HT-29 (cell line): ENCODE results near the gene LRRC10B. TPM values are rescaled to one million over a fixed set of nuclear protein-coding genes. Genes with fewer than 3 reads are reported as not detected.
A peak's percentile ranks its signal among the peaks of the same experiment; 100 is the strongest.
"Not testable (repeated sequence)": the region's sequence is repeated elsewhere in the genome, so short reads cannot be mapped to it uniquely, and the experiment has no call there.

ENCODE experiments used
- DNase-seq: peaks from one replicate; pipeline ENCODE4 v3.0.0-alpha.2; 2015; ENCODE audit warnings: low spot score
- total RNA-seq: library from RNA; depleted of rRNA; stranded (reverse); fragments of >200 nt; shearing (Covaris generic); gene quantifications from 2 replicates; pipeline ENCODE4 v1.2.3, GENCODE V29; 2014; rRNA removed

Gene LRRC10B
- 6.3 and 7.7 TPM in 2 replicates for total RNA-seq

DNA sequence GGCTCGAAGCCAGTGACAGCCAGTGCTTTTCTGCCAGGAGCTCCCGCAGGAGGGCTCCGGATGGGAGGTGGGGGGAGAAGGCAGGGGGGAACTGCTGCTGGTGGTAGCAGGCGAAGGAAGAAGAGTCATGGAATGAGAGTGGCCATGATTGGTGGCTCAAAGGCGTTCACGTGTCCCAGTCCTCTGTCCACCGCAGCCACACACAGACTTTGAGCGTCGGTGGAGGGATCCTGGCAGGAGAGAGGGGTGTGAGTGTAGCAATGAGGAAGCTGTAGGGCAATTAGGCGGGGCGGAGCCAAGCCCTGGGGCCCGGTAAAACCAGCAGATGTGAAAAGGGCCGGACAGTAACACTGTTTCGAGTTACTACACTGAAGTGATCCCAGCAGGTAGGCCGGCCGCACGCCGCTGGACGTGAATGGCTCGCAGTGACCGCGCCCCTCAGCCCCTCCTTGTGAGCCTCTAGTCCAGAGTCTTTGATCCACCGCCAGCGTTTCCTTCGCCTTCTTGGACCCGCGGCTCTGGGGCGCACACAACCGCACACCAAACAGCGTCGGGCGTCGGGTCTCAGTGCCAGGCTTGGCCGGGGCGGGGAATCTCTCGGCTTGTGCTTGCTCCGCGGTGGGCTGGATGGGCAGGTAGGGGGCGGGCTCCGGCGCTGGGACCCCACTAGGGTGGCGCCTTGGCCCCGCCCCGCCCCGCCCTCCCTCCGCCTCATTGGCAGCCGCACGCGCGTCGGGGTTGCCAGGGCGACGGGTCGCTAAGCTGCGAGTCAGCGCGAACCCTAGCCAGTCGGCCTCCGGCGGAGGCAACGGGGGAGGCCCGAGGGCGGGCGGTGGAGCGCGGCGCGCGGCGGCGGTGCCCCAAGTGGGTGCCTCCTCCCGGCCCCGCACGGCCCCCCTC, at the start of gene LRRC10B:
LRRC10B (plus strand) TSS at position 788 of the 900 bp plus-strand sequence. CDS start 250 bp downstream, outside the sequence.
- DNase-seq, result peak; percentile 63

DNA sequence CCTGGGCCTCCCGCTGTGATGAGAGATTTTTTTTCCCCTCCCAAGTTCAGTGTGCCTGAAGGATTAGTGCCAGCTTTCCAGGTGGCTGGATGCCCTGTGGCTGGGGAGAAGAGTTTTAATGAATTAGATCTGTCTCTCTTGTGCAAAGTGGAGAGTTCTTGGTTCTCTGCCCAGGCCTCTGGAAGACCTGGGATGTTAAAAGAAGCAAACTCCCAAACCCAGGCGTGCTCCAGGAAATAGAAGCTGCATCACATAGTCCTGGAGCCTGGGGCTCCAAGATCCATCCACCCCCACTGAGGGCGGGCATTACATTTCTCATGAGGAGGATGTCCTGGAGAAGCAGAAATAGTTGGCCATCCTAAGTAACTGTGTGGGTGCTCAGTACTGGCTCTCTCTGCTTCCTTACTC, 48.1 kb upstream of the LRRC10B start:
- no peak for DNase-seq

DNA sequence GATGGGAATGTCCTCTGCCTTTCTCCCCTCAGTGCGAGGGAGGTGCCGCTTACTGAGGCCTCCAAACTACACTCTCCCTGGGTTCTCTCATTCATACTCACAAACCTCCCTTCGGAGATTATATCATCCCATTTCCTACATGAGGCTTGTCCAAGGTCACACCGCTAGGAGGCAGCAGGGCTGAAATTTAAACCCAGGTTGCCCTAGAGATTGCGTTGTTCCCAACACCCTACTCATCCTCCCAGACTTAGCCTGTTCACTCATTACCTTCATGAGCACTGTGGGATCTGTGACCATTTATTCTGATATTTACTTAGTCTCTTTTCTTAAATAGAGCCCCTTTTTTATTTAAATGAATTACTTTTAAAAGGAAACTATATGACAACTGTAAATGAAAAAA, 47.6 kb upstream of the LRRC10B start:
- no peak for DNase-seq

DNA sequence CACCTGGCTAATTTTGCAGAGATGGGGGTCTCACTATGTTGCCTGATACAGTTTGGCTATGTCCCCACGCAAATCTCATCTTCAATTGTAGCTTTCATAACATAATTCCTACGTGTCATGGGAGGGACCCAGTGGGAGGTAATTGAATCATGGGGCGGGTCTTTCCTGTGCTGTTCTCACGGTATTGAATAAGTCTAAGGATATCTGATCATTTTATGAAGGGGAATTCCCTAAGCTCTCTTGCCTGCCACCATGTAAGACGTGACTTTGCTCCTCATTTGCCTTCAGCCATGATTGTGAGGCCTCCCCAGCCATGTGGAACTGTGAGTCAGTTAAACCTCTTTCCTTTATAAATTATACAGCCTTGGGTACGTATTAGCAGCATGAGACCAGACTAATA, 40.9 kb upstream of the LRRC10B start:
- DNase-seq, result not testable (repeated sequence)

DNA sequence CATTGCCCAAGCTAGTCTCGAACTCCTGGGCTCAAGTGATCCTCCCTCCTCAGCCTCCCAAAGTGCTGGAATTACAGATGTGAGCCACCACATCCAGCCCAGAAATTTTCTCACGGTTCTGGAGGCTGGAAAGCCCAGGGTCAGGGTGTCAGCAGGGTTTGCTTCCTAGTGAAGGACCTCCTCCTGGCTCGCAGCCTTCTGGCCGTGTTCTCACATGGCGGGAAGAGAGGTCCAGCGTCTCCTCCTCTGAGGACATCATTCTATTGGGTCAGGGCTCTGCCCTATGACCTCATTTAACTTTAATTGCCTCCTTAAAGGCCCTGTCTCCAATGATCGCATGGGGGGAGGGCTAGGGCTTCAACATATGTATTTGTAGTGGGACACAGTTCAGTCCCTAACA, 40.5 kb upstream of the LRRC10B start:
- DNase-seq, result no peak

DNA sequence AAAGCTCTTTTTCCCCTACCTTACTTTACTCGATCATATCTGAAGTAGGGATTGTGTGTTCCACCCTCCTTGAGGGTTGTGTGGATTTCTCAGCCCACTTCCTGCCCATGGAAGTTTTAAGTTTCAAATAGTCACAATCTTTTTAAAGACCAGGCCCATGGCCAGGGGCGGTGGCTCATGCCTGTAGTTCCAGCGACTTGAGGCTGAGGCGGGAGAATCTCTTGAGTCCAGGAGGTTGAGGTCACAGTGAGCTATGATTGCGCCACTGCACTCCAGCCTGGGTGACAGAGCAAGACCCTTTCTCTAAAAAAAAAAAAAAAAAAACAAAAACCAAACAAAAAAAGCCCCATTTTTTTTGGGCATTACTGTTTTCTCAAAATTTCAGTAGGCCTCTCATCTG, 36.3 kb upstream of the LRRC10B start:
- no peak for DNase-seq

DNA sequence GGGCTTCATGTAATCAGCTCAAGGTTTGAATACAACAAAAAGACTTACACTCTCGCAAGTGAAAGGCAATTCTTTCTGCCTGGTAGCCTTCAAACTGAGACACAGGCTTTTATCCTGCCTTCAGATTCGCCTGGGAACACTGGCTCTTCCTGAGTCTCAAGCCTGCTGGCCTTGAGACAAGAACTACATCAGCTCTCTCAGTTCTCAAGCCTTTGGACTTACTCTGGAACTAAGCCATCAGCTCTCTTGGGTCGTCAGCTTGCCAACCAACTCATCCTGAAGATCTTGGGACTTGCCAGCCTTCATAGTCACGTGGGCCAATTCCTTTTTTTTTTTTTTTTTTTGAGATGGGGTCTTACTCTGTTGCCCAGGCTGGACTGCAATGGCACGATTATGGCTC, 35.7 kb upstream of the LRRC10B start:
- no peak for DNase-seq

DNA sequence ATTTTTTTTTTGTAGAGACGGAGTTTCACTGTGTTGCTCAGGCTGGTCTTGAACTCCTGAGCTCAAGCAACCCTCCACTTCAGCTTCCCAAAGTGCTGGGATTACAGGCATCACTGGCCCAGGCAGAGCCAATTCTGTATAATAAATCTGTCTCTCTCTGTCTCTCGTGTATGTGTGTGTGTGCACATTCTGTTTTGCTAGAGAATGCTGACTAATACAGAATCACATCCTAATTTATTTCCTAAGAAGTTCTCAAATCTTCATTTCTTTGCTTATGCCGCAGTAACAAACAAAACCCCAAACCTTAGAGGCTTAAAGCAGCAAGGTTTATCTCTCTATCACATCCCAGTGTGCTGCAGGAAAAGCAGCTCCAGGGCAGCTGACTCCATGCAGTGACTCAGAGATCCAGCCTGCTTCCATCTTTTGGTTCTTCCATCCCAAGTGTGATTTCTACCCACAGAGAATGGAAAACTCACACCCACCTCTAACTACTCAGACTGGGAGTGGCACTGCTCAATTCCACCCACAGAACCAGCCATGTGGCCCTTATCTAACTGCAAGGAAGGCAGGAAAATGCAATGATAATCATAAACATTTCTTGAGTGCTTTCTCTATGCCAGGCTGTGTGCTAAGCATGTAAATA, 35.1 kb upstream of the LRRC10B start:
- no peak for DNase-seq

DNA sequence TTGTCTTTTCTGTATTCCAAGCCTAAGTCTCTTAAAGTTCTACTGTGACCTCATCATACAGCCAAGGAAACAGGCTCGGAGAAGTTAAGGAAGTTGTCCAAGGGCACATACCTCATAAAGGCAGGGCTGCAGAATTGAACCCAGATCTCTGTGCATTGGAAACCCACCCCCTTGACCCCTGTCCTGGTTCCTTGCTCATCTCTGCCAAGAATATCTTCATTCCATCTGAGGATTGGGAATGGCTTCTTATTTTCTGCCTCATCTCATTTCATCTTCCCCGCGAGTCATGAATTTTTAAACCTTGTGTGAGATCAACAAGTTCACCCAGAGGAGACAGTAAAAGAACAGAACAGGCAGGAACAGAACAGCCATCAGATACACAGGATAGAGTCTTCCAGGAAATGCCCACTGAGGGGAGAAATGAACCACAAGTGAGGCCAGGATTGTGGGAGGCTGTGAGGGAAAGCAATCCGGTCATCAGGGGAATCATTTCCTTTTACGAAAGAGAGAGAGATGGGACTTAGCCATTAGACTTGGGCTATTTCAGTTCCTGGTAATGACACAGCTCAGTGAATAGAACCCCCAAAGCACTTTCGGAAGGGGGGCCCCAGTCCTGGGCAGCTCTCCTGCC, 34.4 kb upstream of the LRRC10B start:
- DNase-seq, result no peak

DNA sequence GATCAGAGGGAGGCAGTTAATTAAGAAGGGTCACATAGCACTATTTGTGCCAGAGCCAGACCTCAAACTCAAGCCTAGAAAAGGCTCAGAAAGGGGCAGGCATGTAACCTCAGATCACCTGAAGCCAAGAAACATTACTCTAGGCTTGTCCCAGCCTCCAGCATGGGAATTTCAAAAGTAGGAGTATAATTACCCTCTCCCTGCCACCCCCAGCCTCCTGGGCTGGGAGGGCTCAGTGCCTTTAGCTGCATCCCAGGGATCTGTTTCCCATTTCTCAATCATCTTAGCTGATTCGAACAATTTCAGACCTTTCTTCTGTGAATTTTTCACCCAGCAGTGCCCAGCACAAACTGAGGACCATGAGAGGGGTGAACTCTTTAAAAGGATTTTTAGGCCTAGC, 33.1 kb upstream of the LRRC10B start:
- DNase-seq, result no peak

DNA sequence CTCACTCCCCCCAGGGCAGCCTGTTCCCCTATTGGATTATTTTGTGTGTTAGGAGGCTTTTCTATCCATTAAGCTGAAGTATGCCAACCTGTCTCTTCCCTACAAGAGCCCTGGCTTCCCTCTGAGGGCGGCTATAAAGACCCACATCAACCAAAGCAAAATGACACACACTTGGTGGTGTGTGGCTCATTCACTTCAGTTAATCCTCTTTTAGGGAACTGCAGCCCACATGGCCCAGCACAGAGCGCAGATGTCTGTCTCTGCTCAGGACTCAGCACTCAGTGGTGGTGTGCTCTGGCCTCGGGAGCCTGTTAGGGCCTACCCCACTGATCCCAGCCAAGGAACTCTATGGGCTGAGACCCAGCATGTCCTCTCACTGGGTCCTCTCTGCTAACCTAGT, 32.2 kb upstream of the LRRC10B start:
- no peak for DNase-seq

DNA sequence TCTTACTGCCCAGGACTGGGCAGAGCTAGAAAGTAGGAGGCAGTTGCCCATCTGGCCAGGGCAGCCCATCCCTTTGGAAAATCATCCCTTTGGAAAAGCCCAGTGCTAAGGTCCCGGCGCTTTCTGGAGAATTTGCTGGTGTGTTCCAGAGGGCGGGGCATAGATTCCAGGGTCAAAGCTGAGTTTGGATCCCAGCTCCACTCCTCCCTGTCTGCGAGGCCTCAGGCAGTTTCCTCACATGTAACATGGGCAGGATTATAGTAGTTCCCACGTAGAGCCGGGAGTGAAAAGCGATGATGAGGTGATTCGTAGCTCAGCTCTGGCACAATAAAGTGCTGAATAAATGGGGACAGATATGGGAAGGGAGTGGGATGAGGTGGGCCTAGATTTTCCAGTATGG, 31.4 kb upstream of the LRRC10B start:
- no peak for DNase-seq

DNA sequence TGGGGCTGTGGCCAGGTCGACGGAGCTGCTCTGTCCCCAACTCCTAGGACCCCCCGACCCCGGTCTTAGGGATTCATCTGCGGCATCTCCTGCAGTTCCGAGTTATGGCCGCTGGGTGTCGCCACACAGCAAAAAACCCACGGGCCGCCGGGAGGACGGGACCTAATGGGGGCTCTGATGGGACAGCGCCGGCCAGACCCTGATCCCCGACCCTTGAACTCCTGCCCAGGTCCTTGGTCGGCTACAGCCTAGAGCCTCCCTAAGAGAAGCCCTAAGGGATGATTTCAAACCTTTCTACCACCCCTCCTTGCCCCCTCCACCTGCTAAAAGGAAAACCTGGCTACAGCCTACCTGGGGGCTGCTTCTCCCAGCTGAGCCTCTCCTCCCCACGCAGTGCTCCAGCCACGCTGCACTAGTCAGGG, 30.8 kb upstream of the LRRC10B start:
- DNase-seq, result peak; percentile 60

DNA sequence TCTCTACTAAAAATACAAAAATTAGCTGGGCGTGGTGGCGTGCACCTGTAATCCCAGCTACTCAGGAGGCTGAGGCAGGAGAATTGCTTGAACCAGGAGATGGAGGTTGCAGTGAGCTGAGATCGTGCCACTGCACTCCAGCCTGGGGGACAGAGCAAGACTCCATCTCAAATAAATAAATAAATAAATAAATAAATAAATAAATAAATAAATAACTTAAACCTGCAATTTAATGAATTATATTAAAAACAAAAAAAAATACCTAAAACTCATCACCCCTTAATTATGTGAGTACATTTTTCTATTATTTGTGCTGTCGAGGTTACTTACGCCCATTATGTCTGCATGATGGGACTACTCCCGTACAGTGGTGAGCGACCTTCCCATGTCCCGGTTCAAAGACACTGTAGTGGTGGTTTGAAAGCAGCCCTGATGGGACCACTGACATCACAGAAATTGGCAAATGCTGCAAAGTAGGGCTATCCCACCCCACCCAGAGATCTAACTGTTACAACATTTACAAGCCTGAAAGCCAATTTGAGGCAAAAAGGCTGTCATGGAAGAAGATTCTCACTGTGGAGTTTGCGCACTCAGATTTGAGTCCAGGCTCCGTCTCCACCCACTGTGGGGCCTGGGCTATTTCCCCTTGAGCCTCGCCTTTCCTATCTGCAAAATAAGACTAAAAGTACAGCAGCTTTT, 29.0 kb upstream of the LRRC10B start:
- not testable (repeated sequence) for DNase-seq

DNA sequence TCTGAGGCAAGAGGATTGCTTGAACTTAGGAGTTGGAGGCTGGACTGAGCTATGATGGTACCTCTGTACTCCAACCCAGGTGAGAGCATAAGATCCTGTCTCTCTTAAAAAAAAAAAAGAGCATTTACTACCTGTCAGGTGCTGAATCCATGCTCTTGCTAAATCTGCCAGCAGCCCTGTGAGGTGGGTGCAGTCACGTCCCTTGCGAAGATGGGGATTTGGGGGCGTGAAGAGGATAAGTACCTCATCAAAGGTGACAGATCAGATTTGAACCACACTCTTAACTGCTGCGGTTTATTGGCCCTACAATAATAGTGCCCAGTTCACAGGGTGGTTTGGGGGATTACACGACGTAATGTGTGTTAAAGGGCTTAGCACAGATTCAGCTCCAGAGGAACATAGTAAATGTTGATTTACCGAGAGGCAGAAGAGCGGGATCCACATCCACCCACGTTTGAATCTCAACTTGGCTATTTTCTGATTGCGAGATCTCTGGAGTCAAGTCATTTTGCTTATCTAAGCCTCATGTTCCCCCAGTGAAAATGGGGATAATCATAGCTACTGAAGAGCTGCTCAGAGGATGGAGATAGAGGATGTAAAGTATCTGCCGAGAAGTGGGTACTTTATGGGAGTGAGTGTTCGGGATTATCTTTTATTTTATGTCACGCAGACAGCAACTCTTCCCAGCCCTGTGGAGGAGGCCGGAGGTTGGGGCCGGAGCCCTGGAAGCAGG, 28.1 kb upstream of the LRRC10B start:
- peak; percentile 39 for DNase-seq

DNA sequence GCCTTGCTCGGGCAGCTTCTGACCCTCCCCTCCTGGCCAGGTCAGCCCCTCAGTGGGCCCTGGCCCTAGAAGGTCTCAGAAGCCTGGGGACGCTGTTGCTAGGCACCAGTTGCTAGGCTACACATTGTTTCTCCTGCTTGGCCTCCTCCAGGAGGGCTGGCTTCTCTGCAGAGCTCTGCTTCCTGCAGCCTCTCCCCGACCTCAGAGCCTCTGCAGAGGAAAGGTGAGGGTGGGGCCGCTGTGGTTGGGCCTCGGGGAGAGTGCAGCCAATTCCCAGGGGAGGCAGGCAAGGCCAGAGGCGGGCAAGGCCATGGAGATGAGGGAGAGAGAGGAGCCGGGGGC, 27.6 kb upstream of the LRRC10B start:
- peak; percentile 98 for DNase-seq

DNA sequence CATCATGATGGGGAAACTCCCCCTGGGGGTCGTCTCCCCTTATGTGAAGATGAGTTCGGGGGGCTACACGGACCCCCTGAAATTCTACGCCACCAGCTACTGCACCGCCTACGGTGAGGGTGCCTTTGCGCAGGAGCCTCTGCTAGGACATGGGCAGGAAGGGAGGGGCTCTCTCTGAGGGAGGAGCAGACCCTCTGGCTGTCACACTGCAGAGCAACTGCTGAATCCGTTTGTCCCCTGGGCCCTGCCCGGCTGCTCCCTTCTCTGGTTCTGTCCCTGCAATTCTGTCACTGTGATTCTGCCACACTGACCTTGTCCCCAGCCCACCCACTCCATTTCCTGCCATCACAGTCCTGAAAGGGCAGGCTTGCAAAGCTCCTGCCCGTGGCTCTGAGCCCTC, 26.7 kb upstream of the LRRC10B start:
- DNase-seq, result no peak

DNA sequence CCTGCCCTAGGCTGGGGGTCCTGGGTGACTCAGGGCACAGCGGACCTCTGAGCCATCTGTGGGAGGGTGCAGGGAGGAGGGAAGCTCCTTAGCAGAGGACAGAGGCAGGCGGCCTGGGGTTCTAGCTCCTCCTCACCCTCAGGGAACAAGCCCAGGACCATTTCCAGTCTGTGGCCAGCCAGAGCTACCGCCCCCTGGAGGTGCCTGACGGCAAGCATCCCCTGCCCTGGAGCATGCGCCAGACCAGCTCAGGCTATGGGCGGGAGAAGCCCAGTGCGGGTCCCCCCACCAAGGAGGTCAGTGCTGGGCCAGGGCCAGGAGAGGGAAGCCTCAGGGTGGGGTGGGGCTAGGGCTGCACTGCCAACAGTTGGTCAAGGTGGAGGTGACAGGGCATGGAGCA, 26.0 kb upstream of the LRRC10B start:
- no peak for DNase-seq

DNA sequence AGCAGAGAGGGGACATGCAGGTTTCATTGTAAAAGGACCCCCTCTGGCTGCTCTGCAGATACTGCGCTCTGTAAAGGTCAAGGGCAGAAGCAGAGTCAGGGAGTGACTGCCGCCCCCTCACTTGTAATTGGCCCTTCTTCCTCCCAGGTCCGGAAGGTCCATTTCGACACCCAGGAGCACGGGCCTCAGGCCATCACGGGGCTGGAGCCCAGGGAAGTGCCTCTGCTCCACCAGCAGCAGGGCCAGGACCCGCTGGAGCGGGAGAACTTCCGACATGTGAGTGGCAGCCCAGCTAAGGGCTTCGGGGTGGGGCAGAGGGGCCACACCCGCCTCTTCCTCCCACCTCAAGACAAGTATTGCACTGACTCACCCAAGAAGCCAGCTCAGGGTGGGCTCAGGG, 24.0 kb upstream of the LRRC10B start:
- DNase-seq, result no peak

DNA sequence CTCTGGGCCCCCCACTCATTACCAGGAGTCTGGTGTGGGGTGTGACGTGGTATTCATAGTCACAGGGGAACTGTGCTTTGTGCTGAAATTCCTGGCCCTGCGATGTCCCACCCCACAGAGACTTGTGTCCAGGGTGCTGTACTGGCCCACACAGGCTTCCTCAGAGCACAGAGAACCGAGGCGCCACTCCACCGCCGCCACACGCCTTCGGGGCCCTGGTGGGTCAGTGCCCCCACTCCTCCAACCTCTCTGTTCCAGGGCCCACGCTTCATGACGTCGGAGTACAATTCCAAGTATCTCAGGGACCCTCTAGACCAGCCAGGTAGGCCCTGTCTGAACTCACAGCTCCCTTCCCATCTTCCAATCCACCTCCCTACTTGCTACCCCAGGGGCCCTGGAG, 23.5 kb upstream of the LRRC10B start:
- no peak for DNase-seq

DNA sequence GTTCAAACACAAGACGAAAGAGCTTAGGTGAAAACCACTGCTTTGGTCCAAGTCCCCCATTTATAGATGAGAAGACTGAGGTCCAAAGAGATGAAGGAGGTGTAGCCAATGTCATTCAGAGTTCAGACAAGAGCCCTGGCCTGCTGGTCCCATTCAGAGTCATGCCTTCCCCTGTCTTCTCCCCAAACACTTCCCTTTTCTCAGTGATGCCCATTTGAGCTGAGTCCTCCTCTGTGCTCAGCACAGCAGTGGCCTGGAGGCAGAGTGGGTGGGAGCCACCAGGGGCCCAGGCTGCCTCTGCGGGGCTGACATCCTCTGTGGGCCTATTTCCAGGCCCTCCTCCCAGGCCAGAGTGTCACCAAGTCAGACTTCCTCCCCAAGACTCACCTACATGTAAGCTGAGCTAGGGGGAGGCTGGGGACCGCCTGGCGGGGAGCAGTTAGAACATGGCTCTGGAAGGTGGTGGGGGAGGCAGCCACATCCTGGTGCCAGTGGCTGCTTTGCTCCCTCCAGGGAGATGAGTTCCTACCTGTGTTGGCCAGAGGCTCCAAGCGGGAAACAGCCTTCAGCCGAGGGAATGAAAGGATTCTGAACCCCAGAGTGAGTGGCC, 22.4 kb upstream of the LRRC10B start:
- no peak for DNase-seq
